H7 (cell line): ENCODE measurements around the gene KRTAP10-9. TPM values are rescaled to one million over a fixed set of nuclear protein-coding genes. Genes with fewer than 3 reads are reported as not detected.
"Not testable (repeated sequence)": the region's sequence is repeated elsewhere in the genome, so short reads cannot be mapped to it uniquely, and the experiment has no call there.

ENCODE experiments used
- DNase-seq: peaks from one replicate; pipeline ENCODE4 v3.0.0; 2012
- H3K27me3 ChIP-seq: 2 replicates; pipeline ENCODE4 v1.6.0; 2011; ENCODE audit warnings: mild to moderate bottlenecking, low read length; ENCODE audit not compliant: control insufficient read depth, insufficient read depth
- H3K36me3 ChIP-seq: replicated peaks from 2 replicates; pipeline ENCODE4 v1.5.1; 2011; ENCODE audit warnings: low read length; ENCODE audit not compliant: control insufficient read depth, insufficient read depth
- H3K4me3 ChIP-seq: 2 replicates; pipeline ENCODE4 v1.5.1; 2011; ENCODE audit warnings: low read depth, mild to moderate bottlenecking, control low read depth, low read length, moderate library complexity; ENCODE audit not compliant: insufficient read depth
- total RNA-seq: library from RNA; depleted of rRNA; stranded (reverse); fragments of >200 nt; shearing (Covaris generic); gene quantifications from 2 replicates; pipeline ENCODE4 v1.2.3, GENCODE V29; 2014

Gene KRTAP10-9
- total RNA-seq, 1 experiment from 2014 or later = not detected

- no peaks in the 10 kb centered on the region for H3K36me3 ChIP-seq
- no peaks in the 10 kb centered on the region for H3K27me3 ChIP-seq
- no peak overlapping the region for H3K4me3 ChIP-seq
- peak; percentile 46 for DNase-seq
These were observed 11.4 kb upstream of the KRTAP10-9 start for GRCh38 chr21:44615466-44615865.

- Histone ChIP-seq H3K36me3 (no peaks in the 10 kb centered on the region), H3K4me3 (no peak overlapping the region), H3K27me3 (no peaks in the 10 kb centered on the region)
- peak; percentile 42 for DNase-seq
These were observed 10.8 kb upstream of the KRTAP10-9 start for GRCh38 chr21:44615911-44616590.

- DNase-seq = no peak
- Histone ChIP-seq H3K4me3 (no peak overlapping the region), H3K36me3 (no peaks in the 10 kb centered on the region)
These were observed 10.3 kb upstream of the KRTAP10-9 start for GRCh38 chr21:44616591-44616926.

GRCh38 chr21:44617071-44617501 is 9.8 kb upstream of the KRTAP10-9 start:
- Histone ChIP-seq H3K36me3 (no peaks in the 10 kb centered on the region), H3K27me3 (no peaks in the 10 kb centered on the region), H3K4me3 (no peak overlapping the region)
- peak; percentile 63 for DNase-seq

More at GRCh38 chr21:44616591-44616926, 10.3 kb upstream of the KRTAP10-9 start:
- no peaks in the 10 kb centered on the region for H3K27me3 ChIP-seq

GRCh38 chr21:44618504-44618903 is 8.4 kb upstream of the KRTAP10-9 start:
- H3K36me3 ChIP-seq = no peaks in the 10 kb centered on the region
- H3K27me3 ChIP-seq = no peaks in the 10 kb centered on the region
- DNase-seq = peak; percentile 74
- no peak overlapping the region for H3K4me3 ChIP-seq

- no peak for DNase-seq
- H3K4me3 ChIP-seq = no peak overlapping the region
These were observed 8.0 kb upstream of the KRTAP10-9 start for GRCh38 chr21:44618909-44619308.

GRCh38 chr21:44619886-44620285 is 7.0 kb upstream of the KRTAP10-9 start:
- DNase-seq = no peak
- Histone ChIP-seq H3K4me3 (no peak overlapping the region), H3K27me3 (no peaks in the 10 kb centered on the region), H3K36me3 (no peaks in the 10 kb centered on the region)

More at GRCh38 chr21:44618909-44619308, 8.0 kb upstream of the KRTAP10-9 start:
- Histone ChIP-seq H3K27me3 (no peaks in the 10 kb centered on the region), H3K36me3 (no peaks in the 10 kb centered on the region)

GRCh38 chr21:44623575-44623974 is 3.3 kb upstream of the KRTAP10-9 start:
- Histone ChIP-seq H3K4me3 (no peak overlapping the region), H3K27me3 (no peaks in the 10 kb centered on the region), H3K36me3 (no peaks in the 10 kb centered on the region)
- DNase-seq = no peak

- Histone ChIP-seq H3K4me3 (no peak overlapping the region), H3K27me3 (no peaks in the 10 kb centered on the region), H3K36me3 (no peaks in the 10 kb centered on the region)
- no peak for DNase-seq
These were observed 1.1 kb upstream of the KRTAP10-9 start for GRCh38 chr21:44625756-44626155.

- DNase-seq = no peak
- no peak overlapping the region for H3K4me3 ChIP-seq
- no peaks in the 10 kb centered on the region for H3K27me3 ChIP-seq
- H3K36me3 ChIP-seq = no peaks in the 10 kb centered on the region
These were observed 631 bp upstream of the KRTAP10-9 start for GRCh38 chr21:44626262-44626661.

- not testable (repeated sequence) for DNase-seq, H3K4me3 ChIP-seq, H3K27me3 ChIP-seq, H3K36me3 ChIP-seq
These were observed 409 bp downstream of the KRTAP10-9 start for GRCh38 chr21:44627181-44627822.

GRCh38 chr21:44627831-44628233 is 939 bp downstream of the KRTAP10-9 start:
- H3K27me3 ChIP-seq, H3K36me3 ChIP-seq, H3K4me3 ChIP-seq, DNase-seq: not testable (repeated sequence)

- peak; percentile 26 for DNase-seq
- H3K27me3 ChIP-seq = no peaks in the 10 kb centered on the region
- H3K4me3 ChIP-seq = no peak overlapping the region
- H3K36me3 ChIP-seq = no peaks in the 10 kb centered on the region
These were observed 2.0 kb downstream of the KRTAP10-9 start for GRCh38 chr21:44628707-44629391.

GRCh38 chr21:44630440-44630839 is 3.5 kb downstream of the KRTAP10-9 start:
- DNase-seq = no peak
- no peaks in the 10 kb centered on the region for H3K27me3 ChIP-seq
- no peak overlapping the region for H3K4me3 ChIP-seq
- no peaks in the 10 kb centered on the region for H3K36me3 ChIP-seq

GRCh38 chr21:44632067-44632466 is 5.2 kb downstream of the KRTAP10-9 start:
- H3K36me3 ChIP-seq = no peaks in the 10 kb centered on the region
- H3K4me3 ChIP-seq = no peak overlapping the region
- H3K27me3 ChIP-seq = no peaks in the 10 kb centered on the region
- DNase-seq = no peak
